CD4-positive, CD25-positive, alpha-beta regulatory T cell (primary cell): ENCODE measurements around the gene MAN1A1. TPM values are rescaled to one million over a fixed set of nuclear protein-coding genes. Genes with fewer than 3 reads are reported as not detected.

Experiments
- ATAC-seq, 2 donors: fragments of 150-1000 bp; cut with Tn5 transposase; one replicate each; pipeline ENCODE4 v1.10.0; 2021; ENCODE audit warnings: low read depth in 2 of 2, moderate number of reproducible peaks in 2 of 2, moderate library complexity in 1 of 2
- DNase-seq, 3 donors: peaks; one replicate each; pipeline versions ENCODE4 v3.0.0 to v3.0.0-alpha.2; 2012 to 2022; ENCODE audit warnings: mixed read lengths in 1 of 3
- H3K27ac ChIP-seq: one replicate; pipeline ENCODE4 v1.7.0; 2013; ENCODE audit warnings: mild to moderate bottlenecking, low read length; ENCODE audit not compliant: insufficient read depth, poor library complexity, severe bottlenecking
- H3K27me3 ChIP-seq: one replicate; pipeline ENCODE4 v1.7.0; 2013; ENCODE audit warnings: low read length; ENCODE audit not compliant: control insufficient read depth, insufficient read depth
- H3K36me3 ChIP-seq: one replicate; pipeline ENCODE4 v1.7.0; 2013; ENCODE audit warnings: mild to moderate bottlenecking, low read length, moderate library complexity; ENCODE audit not compliant: control insufficient read depth, insufficient read depth
- H3K4me1 ChIP-seq: 2 replicates; pipeline ENCODE4 v1.7.0; 2013; ENCODE audit warnings: mild to moderate bottlenecking, low read length; ENCODE audit not compliant: insufficient read depth, control insufficient read depth, poor library complexity, severe bottlenecking
- H3K4me3 ChIP-seq: one replicate; pipeline ENCODE4 v1.7.0; 2013; ENCODE audit warnings: low read depth, mild to moderate bottlenecking, low read length, moderate library complexity
- H3K9me3 ChIP-seq, 2 experiments: 1 replicate in 1 of 2; 2 replicates in 1 of 2; pipeline ENCODE4 v1.7.0; 2013; ENCODE audit warnings: low read length in 2 of 2, mild to moderate bottlenecking in 1 of 2, moderate library complexity in 1 of 2; ENCODE audit not compliant: control insufficient read depth in 2 of 2
- H3K27ac Mint-ChIP-seq, 3 donors: one replicate each; pipeline ENCODE4 v1.8.0; 2020 to 2022; ENCODE audit warnings: mild to moderate bottlenecking in 3 of 3, mixed read lengths in 3 of 3, moderate library complexity in 2 of 3
- H3K27me3 Mint-ChIP-seq: one replicate; pipeline ENCODE4 v1.8.0; 2022; ENCODE audit warnings: mild to moderate bottlenecking, mixed read lengths
- H3K36me3 Mint-ChIP-seq: one replicate; pipeline ENCODE4 v1.8.0; 2020; ENCODE audit warnings: mixed read lengths
- H3K4me1 Mint-ChIP-seq, 4 donors: one replicate each; pipeline ENCODE4 v1.8.0; 2020 to 2022; ENCODE audit warnings: mixed read lengths in 4 of 4, mild to moderate bottlenecking in 1 of 4
- H3K4me3 Mint-ChIP-seq, 4 donors: one replicate each; pipeline ENCODE4 v1.8.0; 2020 to 2022; ENCODE audit warnings: mild to moderate bottlenecking in 4 of 4, mixed read lengths in 4 of 4, moderate library complexity in 3 of 4
- H3K9me3 Mint-ChIP-seq, 7 donors: one replicate each; pipeline ENCODE4 v1.8.0; 2020 to 2022; ENCODE audit warnings: mixed read lengths in 7 of 7, mild to moderate bottlenecking in 3 of 7, moderate library complexity in 2 of 7
- polyA plus RNA-seq, 4 donors: library from polyadenylated mRNA; unstranded; fragments of 300-500 nt; fragmentation: Illumina TruSeq; gene quantifications; one replicate each; pipeline ENCODE4 v1.2.3, GENCODE V29; 2021
- total RNA-seq: library from RNA; stranded (reverse); gene quantifications from one replicate; pipeline ENCODE4 v1.2.3, GENCODE V29; 2022

Gene MAN1A1
- total and polyA plus RNA-seq, 5 donors from 2014 or later, result 10.7 to 20.6 (median 13.6) TPM

- DNase-seq, result no peak
- H3K4me3 Mint-ChIP-seq, result no peak overlapping the region
- H3K9me3 Mint-ChIP-seq, result no peaks in the 10 kb centered on the region
- peaks cover 0 to 7% (median 0%) of the 10 kb centered on the region in 4 donors for H3K4me1 Mint-ChIP-seq
- peaks cover 24% of the 10 kb centered on the region for H3K27me3 Mint-ChIP-seq
- Histone ChIP-seq H3K9me3 (no peaks in the 10 kb centered on the region), H3K27me3 (peaks cover 2% of the 10 kb centered on the region), H3K4me1 (peaks cover 3% of the 10 kb centered on the region), H3K4me3 (no peak overlapping the region), H3K36me3 (no peaks in the 10 kb centered on the region), H3K27ac (no peak overlapping the region)
- no peak overlapping the region for H3K27ac Mint-ChIP-seq
- H3K36me3 Mint-ChIP-seq, result no peaks in the 10 kb centered on the region
- ATAC-seq, result no peak
Measured at GRCh38 chr6:119127627-119128026, 221.9 kb downstream of the MAN1A1 start.
